Mesenchymal stem cell (in vitro differentiated cells and primary cell): Measurements from ENCODE around the gene THPO.
A peak's percentile ranks its signal among the peaks of the same experiment; 100 is the strongest.

Experiments
- DNase-seq: peaks from one replicate; pipeline ENCODE4 v3.0.0-alpha.2; 2013
- H2AFZ ChIP-seq: one replicate; pipeline ENCODE4 v1.6.1; 2013; ENCODE audit warnings: low read depth, mild to moderate bottlenecking, control low read depth, inconsistent platforms, low read length, moderate library complexity
- H2AK5ac ChIP-seq: 2 replicates; pipeline ENCODE4 v1.6.1; 2013; ENCODE audit warnings: low read length, moderate library complexity, mild to moderate bottlenecking, inconsistent platforms; ENCODE audit not compliant: severe bottlenecking
- H2BK120ac ChIP-seq: one replicate; pipeline ENCODE4 v1.6.1; 2013; ENCODE audit warnings: low read depth, mild to moderate bottlenecking, inconsistent platforms, low read length, moderate library complexity
- H2BK12ac ChIP-seq, 2 experiments: one replicate each; pipeline ENCODE4 v1.6.1; 2013; ENCODE audit warnings: inconsistent platforms in 2 of 2, low read length in 2 of 2, mild to moderate bottlenecking in 2 of 2, moderate library complexity in 2 of 2, control low read depth in 1 of 2
- H2BK15ac ChIP-seq: one replicate; pipeline ENCODE4 v1.6.1; 2013; ENCODE audit warnings: mild to moderate bottlenecking, low read depth, inconsistent platforms; ENCODE audit not compliant: poor library complexity, severe bottlenecking
- H2BK5ac ChIP-seq: 2 replicates; pipeline ENCODE4 v1.6.1; 2013; ENCODE audit warnings: low read depth, mild to moderate bottlenecking, low read length, control low read depth, inconsistent platforms; ENCODE audit not compliant: poor library complexity, severe bottlenecking
- H3K14ac ChIP-seq, 2 experiments: one replicate each; pipeline ENCODE4 v1.6.1; 2013; ENCODE audit warnings: inconsistent platforms in 2 of 2, low read length in 2 of 2, control low read depth in 1 of 2, mild to moderate bottlenecking in 1 of 2, moderate library complexity in 1 of 2
- H3K18ac ChIP-seq, 2 experiments: one replicate each; pipeline ENCODE4 v1.6.1; 2013; ENCODE audit warnings: inconsistent platforms in 2 of 2, low read length in 2 of 2, control low read depth in 1 of 2, low read depth in 1 of 2, mild to moderate bottlenecking in 1 of 2
- H3K23ac ChIP-seq, 2 experiments: one replicate each; pipeline ENCODE4 v1.6.1; 2013; ENCODE audit warnings: inconsistent platforms in 2 of 2, low read length in 2 of 2, mild to moderate bottlenecking in 2 of 2, moderate library complexity in 2 of 2, control low read depth in 1 of 2
- H3K27ac ChIP-seq: 2 replicates; pipeline ENCODE4 v1.5.1; 2013; ENCODE audit warnings: mild to moderate bottlenecking, moderate library complexity, low read length, control low read depth, inconsistent platforms; ENCODE audit not compliant: poor library complexity, severe bottlenecking
- H3K27me3 ChIP-seq, 2 experiments: 2 replicates each; pipeline versions ENCODE4 v1.6.1 to v1.7.0; 2013; ENCODE audit warnings: low read length in 2 of 2, mild to moderate bottlenecking in 2 of 2, moderate library complexity in 2 of 2, control low read depth in 1 of 2, inconsistent platforms in 1 of 2; ENCODE audit not compliant: control insufficient read depth in 1 of 2, insufficient read depth in 1 of 2
- H3K36me3 ChIP-seq, 2 experiments: 2 replicates each; pipeline versions ENCODE4 v1.6.1 to v1.7.0; 2013; ENCODE audit warnings: low read length in 2 of 2, control low read depth in 1 of 2, inconsistent platforms in 1 of 2, low read depth in 1 of 2, mild to moderate bottlenecking in 1 of 2; ENCODE audit not compliant: insufficient read depth in 2 of 2, control insufficient read depth in 1 of 2
- H3K4ac ChIP-seq, 2 experiments: one replicate each; pipeline ENCODE4 v1.6.1; 2013; ENCODE audit warnings: inconsistent platforms in 2 of 2, low read length in 2 of 2, mild to moderate bottlenecking in 2 of 2, moderate library complexity in 2 of 2, control low read depth in 1 of 2, low read depth in 1 of 2
- H3K4me1 ChIP-seq: 2 replicates; pipeline ENCODE4 v1.6.1; 2013; ENCODE audit warnings: low read depth, low read length, control low read depth; ENCODE audit not compliant: control insufficient read depth, insufficient read depth
- H3K4me2 ChIP-seq: 2 replicates; pipeline ENCODE4 v1.6.1; 2013; ENCODE audit warnings: low read length, mild to moderate bottlenecking, inconsistent platforms; ENCODE audit not compliant: poor library complexity, severe bottlenecking
- H3K4me3 ChIP-seq, 2 experiments: 2 replicates each; pipeline versions ENCODE4 v1.5.1 to v1.7.0; 2013; ENCODE audit warnings: low read length in 2 of 2, mild to moderate bottlenecking in 2 of 2, control low read depth in 1 of 2, low read depth in 1 of 2; ENCODE audit not compliant: insufficient read depth in 1 of 2
- H3K79me1 ChIP-seq: replicated peaks from 2 replicates; pipeline ENCODE4 v1.6.1; 2013; ENCODE audit warnings: mild to moderate bottlenecking, control low read depth, low read length, inconsistent platforms; ENCODE audit not compliant: poor library complexity, severe bottlenecking
- H3K9ac ChIP-seq: 2 replicates; pipeline ENCODE4 v1.7.0; 2013; ENCODE audit warnings: mild to moderate bottlenecking, low read length, moderate library complexity
- H3K9me3 ChIP-seq: 2 replicates; pipeline ENCODE4 v1.7.0; 2013; ENCODE audit warnings: mild to moderate bottlenecking, low read length; ENCODE audit not compliant: control insufficient read depth
- H4K8ac ChIP-seq: one replicate; pipeline ENCODE4 v1.6.1; 2013; ENCODE audit warnings: inconsistent platforms, mild to moderate bottlenecking, low read length, moderate library complexity
- H4K91ac ChIP-seq: one replicate; pipeline ENCODE4 v1.6.1; 2013; ENCODE audit warnings: mild to moderate bottlenecking, low read length, inconsistent platforms
- WGBS: methylation state at CpG from one replicate; pipeline ENCODE4 v1.1.7; 2013; ENCODE audit warnings: mixed read lengths; 5-methylcytosine and 5-hydroxymethylcytosine counted together

The THPO gene

DNA sequence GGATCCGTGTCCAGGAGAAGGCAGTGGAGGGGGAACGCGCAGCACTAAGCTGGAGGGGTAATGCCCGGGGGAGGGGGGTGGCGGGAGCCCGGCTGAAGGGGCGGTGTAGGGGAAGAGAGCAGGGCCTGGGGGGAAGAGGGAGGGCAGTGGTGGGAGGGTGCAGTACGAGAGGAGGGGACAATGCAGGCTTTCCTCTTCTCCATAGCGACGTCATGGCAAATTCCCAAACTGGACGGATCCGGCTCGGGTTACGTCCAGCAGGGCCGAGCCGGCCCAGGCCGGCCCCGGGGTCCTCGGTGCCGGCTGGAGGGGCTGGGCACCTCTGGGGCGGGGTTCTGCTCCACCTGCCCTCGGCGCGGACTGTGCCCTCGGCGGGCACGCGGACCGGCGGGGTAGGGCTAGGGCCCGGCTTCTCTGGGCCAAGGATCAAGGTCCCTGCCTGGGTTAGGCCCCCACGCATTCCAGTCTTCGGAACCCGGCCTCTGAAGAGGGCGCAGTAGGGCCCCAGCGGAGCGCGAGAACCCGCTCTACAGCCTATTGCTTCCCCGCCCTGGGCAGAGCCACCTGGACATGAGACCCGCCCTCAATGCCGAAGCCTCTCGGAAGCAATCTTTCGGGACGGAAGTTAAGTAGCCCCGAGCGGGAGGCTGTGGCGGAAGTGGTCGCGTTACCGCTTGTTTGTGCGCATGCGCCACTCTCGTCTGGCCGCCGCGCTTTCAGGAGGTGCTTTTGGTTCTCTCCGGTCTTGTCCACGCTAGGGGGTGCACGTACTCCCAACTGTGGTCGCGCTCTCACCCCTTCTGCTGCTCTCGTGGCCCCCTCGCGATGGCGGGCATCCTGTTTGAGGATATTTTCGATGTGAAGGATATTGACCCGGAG lies 15.1 kb downstream of the THPO start:
- under 1% methylated on average over 67 of the region's 68 CpGs for WGBS
- Histone ChIP-seq H3K23ac (peak overlapping the region in 1 of 2 experiments; percentile 93), H2BK15ac (peak overlapping the region; percentile 82), H2AFZ (peak overlapping the region; percentile 48), H3K9ac (peak overlapping the region; percentile 100), H3K4ac (peak overlapping the region; percentile 84 to 97), H3K14ac (peak overlapping the region in 1 of 2 experiments; percentile 92), H4K91ac (peak overlapping the region; percentile 94), H4K8ac (peak overlapping the region; percentile 91), H3K27ac (peak overlapping the region; percentile 97), H3K18ac (peak overlapping the region; percentile 93 to 95), H2BK120ac (peak overlapping the region; percentile 86), H3K4me3 (peak overlapping the region; percentile 76 to 86), H3K27me3 (no peaks in the 10 kb centered on the region), H2AK5ac (peak overlapping the region; percentile 71), H3K4me1 (peaks cover 23% of the 10 kb centered on the region), H3K9me3 (no peaks in the 10 kb centered on the region), H3K79me1 (peaks cover 28% of the 10 kb centered on the region), H3K4me2 (peak overlapping the region; percentile 98), H3K36me3 (peaks cover 23 to 31% of the 10 kb centered on the region in 2 experiments), H2BK5ac (peak overlapping the region; percentile 93), H2BK12ac (peak overlapping the region in 1 of 2 experiments; percentile 15)
- peak; percentile 98 for DNase-seq

DNA sequence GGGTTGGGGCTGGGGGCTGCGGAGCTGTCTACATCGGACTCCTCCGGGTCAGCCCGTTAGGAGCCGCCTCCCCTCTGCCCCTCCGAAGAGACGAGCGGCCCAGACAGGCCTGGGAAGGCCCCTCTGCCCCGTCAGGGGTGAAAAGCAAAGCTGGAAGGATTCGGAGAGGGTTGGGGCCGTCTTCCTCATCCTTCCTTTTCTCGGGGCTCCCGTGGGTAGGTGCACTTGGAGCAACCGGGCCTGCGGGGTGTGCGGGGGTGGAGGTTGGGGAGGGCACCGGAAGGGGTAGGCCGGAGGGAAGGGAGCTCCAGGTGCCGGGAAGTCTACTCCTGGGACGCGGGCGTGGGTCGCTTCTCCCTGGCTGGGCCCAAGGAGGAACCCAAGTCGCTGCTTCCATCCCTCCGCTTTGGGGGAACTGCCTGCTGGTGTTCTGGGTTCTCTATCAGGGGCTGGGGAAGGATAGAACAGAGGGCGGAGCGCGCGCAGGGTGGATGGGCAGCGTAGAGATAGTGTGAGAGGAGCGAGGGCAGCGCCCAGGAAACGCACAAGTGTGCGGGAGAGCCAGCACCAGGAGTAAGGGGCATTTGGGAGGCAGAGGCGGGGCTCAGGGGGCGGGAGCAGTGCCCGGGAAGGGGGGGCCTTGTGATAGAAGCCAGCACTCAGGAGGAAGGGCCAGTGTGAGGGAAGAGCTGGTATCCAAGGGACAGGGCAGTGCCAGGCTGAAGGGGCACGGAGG lies 15.9 kb downstream of the THPO start:
- no peak for DNase-seq
- peak overlapping the region; percentile 48 for H2AFZ ChIP-seq
- peaks cover 23% of the 10 kb centered on the region for H3K4me1 ChIP-seq
- H2AK5ac ChIP-seq: no peak overlapping the region
- peak overlapping the region; percentile 64 for H2BK120ac ChIP-seq
- H2BK5ac ChIP-seq: peak overlapping the region; percentile 93
- peak overlapping the region in 1 of 2 experiments; percentile 92 for H3K14ac ChIP-seq
- peak overlapping the region; percentile 84 to 97 for H3K4ac ChIP-seq
- H3K79me1 ChIP-seq: peaks cover 25% of the 10 kb centered on the region
- H3K9me3 ChIP-seq: no peaks in the 10 kb centered on the region
- peak overlapping the region; percentile 100 for H3K9ac ChIP-seq
- peak overlapping the region in 1 of 2 experiments; percentile 93 for H3K23ac ChIP-seq
- peaks cover 30 to 34% of the 10 kb centered on the region in 2 experiments for H3K36me3 ChIP-seq
- under 1% methylated on average over 38 of the region's 38 CpGs for WGBS
- peak overlapping the region in 1 of 2 experiments; percentile 45 for H2BK12ac ChIP-seq
- H4K8ac ChIP-seq: peak overlapping the region; percentile 90
- peak overlapping the region; percentile 82 for H2BK15ac ChIP-seq
- no peaks in the 10 kb centered on the region for H3K27me3 ChIP-seq
- H3K4me3 ChIP-seq: peak overlapping the region; percentile 76 to 86
- H3K27ac ChIP-seq: peak overlapping the region; percentile 97
- peak overlapping the region; percentile 98 for H3K4me2 ChIP-seq
- peak overlapping the region; percentile 93 to 95 for H3K18ac ChIP-seq
- peak overlapping the region; percentile 94 for H4K91ac ChIP-seq

GRCh38 chr3:184361532-184361931 lies 16.5 kb downstream of the THPO start, which contains the start of the genes CLCN2 and POLR2H:
CLCN2 (minus strand) TSS chr3:184361605; CDS start chr3:184361479, 126 bp downstream.
POLR2H (plus strand) TSS chr3:184361710; CDS start chr3:184363493, 1,783 bp downstream.
- peak within 1 kb of the TSS; percentile 48 for H2AFZ ChIP-seq
- peaks cover 23% of the 10 kb centered on the region for H3K79me1 ChIP-seq
- peaks cover 30 to 34% of the 10 kb centered on the region in 2 experiments for H3K36me3 ChIP-seq
- peak within 1 kb of the TSS; percentile 64 for H2BK120ac ChIP-seq
- H3K18ac ChIP-seq: peak within 1 kb of the TSS; percentile 93 to 95
- no peaks in the 10 kb centered on the region for H3K27me3 ChIP-seq
- no peak within 1 kb of the TSS for H2AK5ac ChIP-seq
- peak within 1 kb of the TSS; percentile 76 to 86 for H3K4me3 ChIP-seq
- peak within 1 kb of the TSS; percentile 90 for H4K8ac ChIP-seq
- peak within 1 kb of the TSS; percentile 84 to 97 for H3K4ac ChIP-seq
- H3K14ac ChIP-seq: peak within 1 kb of the TSS in 1 of 2 experiments; percentile 95
- peaks cover 21% of the 10 kb centered on the region for H3K4me1 ChIP-seq
- H3K27ac ChIP-seq: peak within 1 kb of the TSS; percentile 97
- peak; percentile 63 for DNase-seq
- WGBS: 1% methylated on average over 33 of the region's 56 CpGs
- peak within 1 kb of the TSS; percentile 100 for H3K9ac ChIP-seq
- peak within 1 kb of the TSS in 1 of 2 experiments; percentile 45 for H2BK12ac ChIP-seq
- peak within 1 kb of the TSS; percentile 98 for H3K4me2 ChIP-seq
- H3K23ac ChIP-seq: peak within 1 kb of the TSS in 1 of 2 experiments; percentile 93
- H2BK15ac ChIP-seq: peak within 1 kb of the TSS; percentile 82
- H4K91ac ChIP-seq: peak within 1 kb of the TSS; percentile 94
- no peaks in the 10 kb centered on the region for H3K9me3 ChIP-seq
- peak within 1 kb of the TSS; percentile 93 for H2BK5ac ChIP-seq
